Naive B cell (primary cell): ENCODE data around the gene CYP4Z1. TPM values are rescaled to one million over a fixed set of nuclear protein-coding genes. Genes with fewer than 3 reads are reported as not detected.
"Not testable (repeated sequence)": the region's sequence is repeated elsewhere in the genome, so short reads cannot be mapped to it uniquely, and the experiment has no call there.

Experiments used
- ATAC-seq, 2 donors: fragments of 150-1000 bp; cut with Tn5 transposase; 2 replicates each; pipeline ENCODE4 v1.10.0; 2021; ENCODE audit warnings: low read depth in 2 of 2, mild to moderate bottlenecking in 2 of 2, moderate library complexity in 2 of 2
- DNase-seq: peaks from one replicate; pipeline ENCODE4 v3.0.0; 2022
- H3K27ac Mint-ChIP-seq, 6 donors: one replicate each; pipeline ENCODE4 v1.8.0; 2020 to 2022; ENCODE audit warnings: mild to moderate bottlenecking in 6 of 6, mixed read lengths in 6 of 6, moderate library complexity in 5 of 6, inconsistent platforms in 2 of 6
- H3K27me3 Mint-ChIP-seq, 3 donors: one replicate each; pipeline ENCODE4 v1.8.0; 2021 to 2022; ENCODE audit warnings: mixed read lengths in 3 of 3, mild to moderate bottlenecking in 1 of 3
- H3K36me3 Mint-ChIP-seq, 2 donors: one replicate each; pipeline ENCODE4 v1.8.0; 2020 to 2022; ENCODE audit warnings: mixed read lengths in 2 of 2, inconsistent platforms in 1 of 2, mild to moderate bottlenecking in 1 of 2
- H3K4me1 Mint-ChIP-seq, 3 donors: one replicate each; pipeline ENCODE4 v1.8.0; 2020 to 2022; ENCODE audit warnings: mixed read lengths in 3 of 3, inconsistent platforms in 1 of 3, mild to moderate bottlenecking in 1 of 3, moderate library complexity in 1 of 3
- H3K4me3 Mint-ChIP-seq, 8 donors: one replicate each; pipeline ENCODE4 v1.8.0; 2020 to 2022; ENCODE audit warnings: mild to moderate bottlenecking in 8 of 8, mixed read lengths in 8 of 8, moderate library complexity in 8 of 8, inconsistent platforms in 2 of 8
- H3K9me3 Mint-ChIP-seq, 7 donors: one replicate each; pipeline ENCODE4 v1.8.0; 2020 to 2022; ENCODE audit warnings: mixed read lengths in 7 of 7, mild to moderate bottlenecking in 5 of 7, inconsistent platforms in 2 of 7, moderate library complexity in 1 of 7
- polyA plus RNA-seq, 6 donors: library from polyadenylated mRNA; unstranded; fragments of 300-500 nt; fragmentation: Illumina TruSeq; gene quantifications; one replicate each; pipeline ENCODE4 v1.2.3, GENCODE V29; 2021; ENCODE audit warnings: low read depth in 6 of 6

Gene CYP4Z1
- polyA plus RNA-seq, 6 donors from 2014 or later = not detected

- no peaks in the 10 kb centered on the region for H3K4me1 Mint-ChIP-seq
- peaks cover 0 to 12% (median 4%) of the 10 kb centered on the region in 3 donors for H3K27me3 Mint-ChIP-seq
- no peak for DNase-seq
- no peaks in the 10 kb centered on the region for H3K36me3 Mint-ChIP-seq
- peak overlapping the region in 1 of 6 donors; percentile 24 for H3K27ac Mint-ChIP-seq
- peaks cover 0 to 3% (median 1%) of the 10 kb centered on the region in 7 donors for H3K9me3 Mint-ChIP-seq
- no peak overlapping the region for H3K4me3 Mint-ChIP-seq
- ATAC-seq = no peak
Measured at GRCh38 chr1:47137925-47138615, 71.0 kb downstream of the CYP4Z1 start.

- H3K4me1 Mint-ChIP-seq, ATAC-seq, DNase-seq, H3K9me3 Mint-ChIP-seq, H3K4me3 Mint-ChIP-seq, H3K36me3 Mint-ChIP-seq, H3K27ac Mint-ChIP-seq: not testable (repeated sequence)
- peaks cover 0 to 12% (median 4%) of the 10 kb centered on the region in 3 donors for H3K27me3 Mint-ChIP-seq
Measured at GRCh38 chr1:47140358-47140757, 73.3 kb downstream of the CYP4Z1 start.

GRCh38 chr1:47143654-47144053, 76.6 kb downstream of the CYP4Z1 start:
- not testable (repeated sequence) for H3K4me1 Mint-ChIP-seq, DNase-seq, H3K9me3 Mint-ChIP-seq, ATAC-seq, H3K36me3 Mint-ChIP-seq, H3K4me3 Mint-ChIP-seq, H3K27ac Mint-ChIP-seq
- H3K27me3 Mint-ChIP-seq = peaks cover 8 to 26% (median 14%) of the 10 kb centered on the region in 3 donors

GRCh38 chr1:47146495-47146894, 79.5 kb downstream of the CYP4Z1 start:
- ATAC-seq, H3K9me3 Mint-ChIP-seq, H3K27ac Mint-ChIP-seq, DNase-seq, H3K4me3 Mint-ChIP-seq, H3K36me3 Mint-ChIP-seq, H3K4me1 Mint-ChIP-seq: not testable (repeated sequence)
- peaks cover 12 to 45% (median 36%) of the 10 kb centered on the region in 3 donors for H3K27me3 Mint-ChIP-seq

GRCh38 chr1:47147047-47147785, 80.2 kb downstream of the CYP4Z1 start:
- H3K27ac Mint-ChIP-seq = no peak overlapping the region
- no peak overlapping the region for H3K4me3 Mint-ChIP-seq
- H3K36me3 Mint-ChIP-seq = no peaks in the 10 kb centered on the region
- DNase-seq = no peak
- H3K9me3 Mint-ChIP-seq = peaks cover 0 to 2% (median 0%) of the 10 kb centered on the region in 7 donors
- no peak for ATAC-seq
- H3K4me1 Mint-ChIP-seq = no peaks in the 10 kb centered on the region
- peaks cover 12 to 45% (median 36%) of the 10 kb centered on the region in 3 donors for H3K27me3 Mint-ChIP-seq

- not testable (repeated sequence) for ATAC-seq, H3K27ac Mint-ChIP-seq
Measured at GRCh38 chr1:47149162-47149561, 82.1 kb downstream of the CYP4Z1 start.

DNA sequence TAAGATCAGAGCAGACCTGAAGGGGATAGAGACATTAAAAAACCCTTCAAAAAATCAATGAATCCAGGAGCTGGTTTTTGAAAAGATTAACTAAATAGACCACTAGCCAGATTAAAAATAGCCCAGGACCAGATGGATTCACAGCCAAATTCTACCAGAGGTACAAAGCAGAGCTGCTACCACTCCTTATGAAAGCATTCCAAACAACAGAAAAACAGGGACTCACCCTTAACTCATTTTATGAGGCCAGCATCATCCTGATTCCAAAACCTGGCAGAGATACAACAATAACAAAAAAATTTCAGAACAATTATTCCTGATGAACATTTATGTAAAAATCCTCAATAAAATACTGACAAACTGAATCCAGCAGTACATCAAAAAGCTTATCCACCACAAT, 89.4 kb downstream of the CYP4Z1 start:
- not testable (repeated sequence) for H3K36me3 Mint-ChIP-seq, ATAC-seq, H3K4me3 Mint-ChIP-seq, H3K4me1 Mint-ChIP-seq, DNase-seq, H3K27ac Mint-ChIP-seq
- Mint-ChIP-seq H3K27me3 (peaks cover 23 to 31% (median 25%) of the 10 kb centered on the region in 3 donors), H3K9me3 (peaks cover 10 to 26% (median 16%) of the 10 kb centered on the region in 7 donors)

More at GRCh38 chr1:47149162-47149561, 82.1 kb downstream of the CYP4Z1 start:
- peaks cover 12 to 44% (median 41%) of the 10 kb centered on the region in 3 donors for H3K27me3 Mint-ChIP-seq
- not testable (repeated sequence) for H3K4me1 Mint-ChIP-seq, H3K9me3 Mint-ChIP-seq, DNase-seq, H3K4me3 Mint-ChIP-seq, H3K36me3 Mint-ChIP-seq

DNA sequence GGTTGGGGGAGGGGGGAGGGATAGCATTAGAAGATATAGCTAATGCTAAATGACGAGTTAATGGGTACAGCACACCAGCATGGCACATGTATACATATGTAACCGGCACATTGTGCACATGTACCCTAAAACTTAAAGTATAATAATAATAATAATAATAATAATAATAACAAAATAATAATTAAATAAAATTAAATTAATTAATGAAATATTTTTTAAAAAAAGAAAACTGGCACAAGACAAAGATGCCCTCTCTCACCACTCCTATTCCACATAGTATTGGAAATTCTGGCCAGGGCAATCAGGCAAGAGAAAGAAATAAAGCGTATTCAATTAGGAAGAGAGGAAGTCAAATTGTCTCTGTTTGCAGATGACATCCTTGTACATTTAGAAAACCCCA, 90.9 kb downstream of the CYP4Z1 start:
- not testable (repeated sequence) for ATAC-seq, DNase-seq, H3K27ac Mint-ChIP-seq, H3K4me1 Mint-ChIP-seq, H3K36me3 Mint-ChIP-seq
- Mint-ChIP-seq H3K9me3 (peaks cover 10 to 26% (median 16%) of the 10 kb centered on the region in 7 donors), H3K27me3 (peaks cover 24 to 46% (median 28%) of the 10 kb centered on the region in 3 donors), H3K4me3 (peak overlapping the region in 1 of 8 donors; percentile 26)

DNA sequence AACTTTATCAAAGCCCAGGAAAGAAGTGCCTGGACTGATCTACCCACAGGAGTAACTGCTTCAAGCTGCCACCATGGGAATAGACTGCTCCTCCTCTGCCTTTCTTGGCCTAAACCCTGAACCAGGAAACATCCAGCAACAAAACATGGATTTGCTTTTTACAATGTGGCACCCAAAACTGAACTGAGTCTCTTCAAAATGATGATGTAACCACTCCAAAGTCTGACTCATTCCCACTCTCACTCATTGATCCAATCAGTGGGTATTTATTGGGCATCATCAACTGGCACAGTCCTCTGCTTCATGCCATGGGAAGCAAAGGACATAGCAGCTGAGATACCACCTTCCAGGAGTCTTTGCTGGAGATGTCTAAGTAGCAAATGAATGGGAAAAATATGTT, 93.7 kb downstream of the CYP4Z1 start:
- Mint-ChIP-seq H3K27me3 (peaks cover 24 to 51% (median 29%) of the 10 kb centered on the region in 3 donors), H3K4me3 (no peak overlapping the region), H3K4me1 (no peaks in the 10 kb centered on the region), H3K9me3 (peaks cover 3 to 16% (median 6%) of the 10 kb centered on the region in 7 donors), H3K27ac (no peak overlapping the region), H3K36me3 (peaks cover 0 to 2% of the 10 kb centered on the region in 2 donors)
- DNase-seq = no peak
- no peak for ATAC-seq

GRCh38 chr1:47161298-47162040, 94.4 kb downstream of the CYP4Z1 start:
- Mint-ChIP-seq H3K4me1 (no peaks in the 10 kb centered on the region), H3K27me3 (peaks cover 17 to 44% (median 22%) of the 10 kb centered on the region in 3 donors), H3K4me3 (no peak overlapping the region), H3K27ac (no peak overlapping the region), H3K36me3 (peaks cover 0 to 4% of the 10 kb centered on the region in 2 donors), H3K9me3 (peaks cover 0 to 14% (median 7%) of the 10 kb centered on the region in 7 donors)
- DNase-seq (no peak), ATAC-seq (no peak)

DNA sequence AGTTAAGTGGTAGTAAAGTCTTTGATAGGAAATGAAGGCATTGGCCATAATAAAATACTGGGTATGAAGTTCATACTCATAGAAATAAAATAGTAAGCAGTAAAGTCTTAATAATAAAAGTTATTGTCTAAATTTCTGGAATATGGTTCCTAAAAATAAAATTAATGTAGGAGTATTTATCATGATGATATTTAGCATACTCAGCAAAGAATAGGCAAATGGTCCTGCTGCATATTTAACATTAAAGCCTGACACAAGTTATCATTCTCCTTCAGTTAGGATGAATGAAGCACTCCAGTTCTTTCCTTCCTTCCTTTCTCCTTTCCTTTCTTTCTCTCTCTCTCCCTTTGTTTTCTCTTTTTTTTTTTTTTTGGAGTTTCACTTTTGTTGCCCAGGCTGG, 97.5 kb downstream of the CYP4Z1 start:
- peaks cover 17 to 46% (median 41%) of the 10 kb centered on the region in 3 donors for H3K27me3 Mint-ChIP-seq
- H3K27ac Mint-ChIP-seq = no peak overlapping the region
- DNase-seq (no peak), ATAC-seq (no peak)
- peaks cover 0 to 4% of the 10 kb centered on the region in 2 donors for H3K36me3 Mint-ChIP-seq
- no peaks in the 10 kb centered on the region for H3K4me1 Mint-ChIP-seq
- H3K9me3 Mint-ChIP-seq = peaks cover 0 to 8% (median 4%) of the 10 kb centered on the region in 7 donors
- H3K4me3 Mint-ChIP-seq = no peak overlapping the region
